SU-DHL-6 (cell line): ENCODE measurements around the gene LRRN2.

Source experiments
- H2AFZ ChIP-seq: fragments of 200-600 bp; sonication (generic); 2 replicates; pipeline ENCODE4 v1.6.1; 2014; ENCODE audit warnings: low read depth, mild to moderate bottlenecking, moderate library complexity, mixed read lengths, antibody characterized with exemption, low read length; ENCODE audit not compliant: severe bottlenecking
- H3F3A ChIP-seq: fragments of 200-600 bp; shearing (Covaris generic); 2 replicates; pipeline ENCODE4 v1.6.0; 2016; ENCODE audit warnings: antibody characterized with exemption, mild to moderate bottlenecking; ENCODE audit not compliant: insufficient read depth
- H3K27ac ChIP-seq: fragments of 200-600 bp; sonication (generic); 2 replicates; pipeline ENCODE4 v1.5.1; 2016; ENCODE audit warnings: low read depth, mild to moderate bottlenecking, low read length, moderate library complexity, mixed read lengths
- H3K27me3 ChIP-seq: fragments of 200-600 bp; sonication (generic), shearing (Covaris generic); 2 replicates; pipeline ENCODE4 v1.6.0; 2014; ENCODE audit warnings: mild to moderate bottlenecking, low read length
- H3K36me3 ChIP-seq: fragments of 200-600 bp; sonication (generic); 2 replicates; pipeline ENCODE4 v1.6.1; 2014; ENCODE audit warnings: mild to moderate bottlenecking, low read length, mixed read lengths
- H3K4me2 ChIP-seq: fragments of 300-600, 200-600 bp; shearing (Covaris generic), sonication (generic); 2 replicates; pipeline ENCODE4 v1.6.0; 2014; ENCODE audit warnings: low read length, low read depth, mild to moderate bottlenecking; ENCODE audit not compliant: poor library complexity, severe bottlenecking
- H3K4me3 ChIP-seq: fragments of 200-600 bp; sonication (generic); 2 replicates; pipeline ENCODE4 v1.5.1; 2014; ENCODE audit warnings: antibody characterized with exemption, low read length, mild to moderate bottlenecking, mixed read lengths; ENCODE audit not compliant: insufficient read depth, poor library complexity, severe bottlenecking
- H3K79me2 ChIP-seq: fragments of 200-600 bp; sonication (generic); 2 replicates; pipeline ENCODE4 v1.6.1; 2014; ENCODE audit warnings: mild to moderate bottlenecking, low read length, moderate library complexity; ENCODE audit not compliant: insufficient read depth
- H3K9ac ChIP-seq: fragments of 200-600 bp; sonication (generic); 2 replicates; pipeline ENCODE4 v1.7.0; 2014; ENCODE audit warnings: mild to moderate bottlenecking, low read length
- H3K9me2 ChIP-seq: fragments of 200-600 bp; sonication (generic); replicated peaks from 2 replicates; pipeline ENCODE4 v1.6.1; 2014; ENCODE audit warnings: low read length; ENCODE audit not compliant: insufficient read depth
- H3K9me3 ChIP-seq: fragments of 200-600 bp; sonication (generic); 2 replicates; pipeline ENCODE4 v1.6.1; 2014; ENCODE audit warnings: low read length, mixed read lengths; ENCODE audit not compliant: insufficient read depth
- H4K20me1 ChIP-seq: fragments of 200-600 bp; sonication (generic); 2 replicates; pipeline ENCODE4 v1.6.1; 2014; ENCODE audit warnings: low read depth, mild to moderate bottlenecking, antibody characterized with exemption, low read length, moderate library complexity, mixed read lengths
- CTCF ChIP-seq: fragments of 200-600 bp; sonication (generic); IDR thresholded peaks from one replicate; pipeline ENCODE4 v1.5.1; 2017; ENCODE audit warnings: antibody characterized with exemption, mild to moderate bottlenecking, low read length, moderate library complexity; ENCODE audit not compliant: insufficient read depth, poor library complexity, severe bottlenecking
- EZH2phosphoT487 ChIP-seq: fragments of 200-600 bp; sonication (generic), shearing (Covaris generic); conservative IDR thresholded peaks from 2 replicates; pipeline ENCODE4 v1.6.1; 2018; ENCODE audit warnings: mild to moderate bottlenecking, antibody characterized with exemption, low read length, moderate library complexity, mixed read lengths

The LRRN2 gene

GRCh38 chr1:204600203-204600602, 85.3 kb downstream of the LRRN2 start:
- no peaks in the 10 kb centered on the region for H3K27me3 ChIP-seq
- H3K36me3 ChIP-seq, result no peaks in the 10 kb centered on the region
- H2AFZ ChIP-seq, result no peak overlapping the region
- no peaks in the 10 kb centered on the region for H3K79me2 ChIP-seq
- H3K4me2 ChIP-seq, result no peak overlapping the region
- no peaks in the 10 kb centered on the region for H3F3A ChIP-seq
- no peak overlapping the region for H3K27ac ChIP-seq
- H3K9me2 ChIP-seq, result no peaks in the 10 kb centered on the region
- H3K9me3 ChIP-seq, result no peaks in the 10 kb centered on the region
- H3K4me3 ChIP-seq, result no peak overlapping the region
- TF ChIP-seq EZH2phosphoT487 (no peak), CTCF (no peak)
- H3K9ac ChIP-seq, result no peak overlapping the region
- H4K20me1 ChIP-seq, result no peaks in the 10 kb centered on the region

- Histone ChIP-seq H3K9ac (no peak overlapping the region), H3K9me2 (no peaks in the 10 kb centered on the region), H2AFZ (no peak overlapping the region), H3K27ac (no peak overlapping the region), H3K27me3 (no peaks in the 10 kb centered on the region), H3K9me3 (no peaks in the 10 kb centered on the region), H3K79me2 (no peaks in the 10 kb centered on the region), H3K4me3 (no peak overlapping the region), H3K4me2 (no peak overlapping the region), H3F3A (no peaks in the 10 kb centered on the region), H3K36me3 (no peaks in the 10 kb centered on the region), H4K20me1 (no peaks in the 10 kb centered on the region)
- TF ChIP-seq EZH2phosphoT487, result no peak
- TF ChIP-seq CTCF, result no peak
These were observed 85.9 kb downstream of the LRRN2 start for GRCh38 chr1:204599596-204599995.

GRCh38 chr1:204599098-204599497, 86.4 kb downstream of the LRRN2 start:
- Histone ChIP-seq H3K36me3 (no peaks in the 10 kb centered on the region), H4K20me1 (no peaks in the 10 kb centered on the region), H3K9ac (no peak overlapping the region), H3K27me3 (no peaks in the 10 kb centered on the region), H3F3A (no peaks in the 10 kb centered on the region), H3K4me3 (no peak overlapping the region), H2AFZ (no peak overlapping the region), H3K79me2 (no peaks in the 10 kb centered on the region), H3K9me2 (no peaks in the 10 kb centered on the region), H3K4me2 (no peak overlapping the region), H3K9me3 (no peaks in the 10 kb centered on the region), H3K27ac (no peak overlapping the region)
- TF ChIP-seq EZH2phosphoT487 (no peak), CTCF (no peak)
